ENCODE measurements around the gene ZNF117. TPM values are rescaled to one million over a fixed set of nuclear protein-coding genes. Genes with fewer than 3 reads are reported as not detected.
"Not testable (repeated sequence)": the region's sequence is repeated elsewhere in the genome, so short reads cannot be mapped to it uniquely, and the experiment has no call there.

ZNF117 gene
- total RNA-seq, 1 experiment from 2014 or later: 3.7 TPM

DNA sequence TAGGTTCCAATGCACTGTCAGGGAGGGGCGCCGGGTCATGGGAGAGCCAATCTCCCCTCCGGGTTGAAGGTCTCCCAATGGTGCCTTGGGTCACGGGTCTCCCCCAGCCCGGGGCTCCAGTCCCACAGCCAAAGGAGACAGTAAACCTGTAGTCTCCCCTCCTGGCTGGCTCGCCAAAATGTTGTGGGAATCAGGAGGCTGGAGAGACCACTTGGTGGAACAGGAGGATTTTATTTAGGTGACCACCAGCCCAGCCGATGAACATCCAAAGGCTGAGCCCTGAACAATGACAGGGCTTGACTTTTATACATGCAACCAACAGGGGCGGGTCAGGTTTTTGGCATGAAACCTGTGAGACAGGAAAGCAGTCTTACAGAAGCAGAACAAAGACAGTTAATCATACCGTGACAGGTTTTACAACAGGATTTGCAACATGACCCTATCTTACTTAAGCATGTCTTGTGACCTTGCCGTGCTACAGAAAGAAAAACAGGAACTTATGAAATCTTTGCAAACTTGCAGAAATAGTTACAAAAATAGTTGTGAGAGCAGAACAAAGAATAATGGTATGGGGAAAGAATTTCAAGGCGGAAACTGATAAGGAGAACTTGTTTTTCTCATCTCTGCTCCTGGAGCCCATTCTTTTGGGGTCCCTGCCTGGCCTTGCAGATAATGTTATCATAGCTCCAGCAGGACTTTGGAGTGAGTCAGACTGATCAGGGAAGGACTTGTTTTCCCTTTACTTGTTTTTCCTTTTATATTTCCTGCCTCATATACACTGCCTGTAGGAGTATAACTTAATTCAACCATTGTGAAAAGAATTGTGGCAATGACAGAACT lies 8.5 kb upstream of the ZNF117 start:
- H3K36me3 ChIP-seq: peaks cover 81% of the 10 kb centered on the region
- H3K27me3 ChIP-seq: no peaks in the 10 kb centered on the region
- H3K4me3 ChIP-seq: no peak overlapping the region
- DNase-seq: no peak
- H3K9me3 ChIP-seq: peaks cover 60% of the 10 kb centered on the region

DNA sequence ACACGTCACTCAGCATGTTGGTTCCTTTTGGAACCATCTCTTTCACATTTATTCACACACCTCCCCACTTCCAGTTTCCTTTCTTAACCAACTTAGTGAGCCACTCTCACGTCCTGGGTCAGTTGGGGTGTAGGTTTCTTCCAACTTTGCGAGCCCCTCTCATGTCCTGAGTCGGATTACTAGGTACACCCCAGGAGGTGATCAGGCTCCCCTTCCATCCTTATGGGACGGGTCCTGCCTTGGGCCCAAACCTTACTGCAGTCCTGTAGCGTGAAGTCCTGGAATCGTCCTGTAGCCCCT lies 8.0 kb upstream of the ZNF117 start:
- Histone ChIP-seq H3K27me3 (no peaks in the 10 kb centered on the region), H3K36me3 (peaks cover 77% of the 10 kb centered on the region), H3K9me3 (peaks cover 62% of the 10 kb centered on the region), H3K4me3 (no peak overlapping the region)
- DNase-seq: no peak

DNA sequence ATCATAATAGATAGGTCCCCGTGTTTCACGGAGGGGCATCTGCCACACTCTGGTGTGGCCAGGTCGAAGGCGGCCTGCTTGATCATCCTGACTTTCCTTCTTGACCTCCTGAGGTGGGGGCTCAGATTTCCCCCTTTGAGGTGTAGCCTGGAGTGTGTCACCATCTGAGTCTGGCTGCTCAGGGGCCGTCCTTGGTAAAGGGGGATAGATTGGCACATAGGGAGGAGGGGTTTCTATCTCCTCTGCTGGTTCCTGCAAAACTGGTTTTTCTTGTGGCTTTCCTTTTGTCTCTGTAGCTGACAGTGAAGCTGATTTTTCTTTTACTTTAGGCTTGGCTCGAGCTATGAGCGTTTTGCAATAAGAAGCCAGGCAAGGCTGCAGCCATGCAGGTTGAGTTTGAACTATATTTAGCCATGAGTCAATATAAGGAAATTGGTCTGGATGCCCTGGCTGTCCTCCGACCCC lies 7.1 kb upstream of the ZNF117 start:
- no peak overlapping the region for H3K4me3 ChIP-seq
- peaks cover 77% of the 10 kb centered on the region for H3K36me3 ChIP-seq
- no peaks in the 10 kb centered on the region for H3K27me3 ChIP-seq
- H3K9me3 ChIP-seq: peaks cover 63% of the 10 kb centered on the region
- DNase-seq: peak; percentile 40

DNA sequence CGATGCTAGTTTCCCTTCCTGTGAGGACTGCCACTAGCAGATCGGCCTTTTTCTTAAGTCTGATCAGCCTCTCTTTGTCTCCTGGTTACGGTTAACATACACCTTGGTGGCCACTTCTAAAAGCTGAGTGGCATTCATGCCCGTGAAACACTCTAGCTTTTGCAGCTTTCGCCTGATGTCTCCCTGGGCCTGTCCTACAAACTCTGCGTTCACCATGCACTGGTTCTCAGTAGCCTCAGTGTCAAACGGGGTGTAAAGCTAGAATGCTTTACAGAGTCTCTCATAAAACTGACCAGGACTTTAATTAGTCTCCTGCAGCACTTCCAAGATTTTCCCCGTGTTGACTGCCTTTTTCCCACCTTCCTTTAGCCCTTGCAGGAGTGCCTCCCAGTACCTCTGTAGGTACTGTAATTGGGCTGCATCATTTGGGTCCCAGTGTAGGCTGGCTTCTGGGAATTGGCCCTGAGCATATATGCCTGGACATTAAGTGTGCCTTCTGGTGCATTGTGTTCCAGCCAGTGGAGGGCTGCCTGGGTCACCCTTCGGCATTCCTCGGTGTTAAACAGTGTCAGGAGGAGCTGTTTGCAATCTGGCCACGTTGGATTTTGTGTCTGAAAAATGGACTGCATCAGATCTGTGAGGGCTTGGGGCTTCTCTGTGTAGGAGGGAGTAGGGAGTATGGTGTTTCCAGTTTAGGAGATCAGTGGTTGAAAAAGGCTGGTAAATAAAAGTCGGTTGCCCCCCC lies 6.5 kb upstream of the ZNF117 start:
- Histone ChIP-seq H3K9me3 (peaks cover 59% of the 10 kb centered on the region), H3K4me3 (no peak overlapping the region), H3K36me3 (peaks cover 77% of the 10 kb centered on the region), H3K27me3 (no peaks in the 10 kb centered on the region)
- no peak for DNase-seq

DNA sequence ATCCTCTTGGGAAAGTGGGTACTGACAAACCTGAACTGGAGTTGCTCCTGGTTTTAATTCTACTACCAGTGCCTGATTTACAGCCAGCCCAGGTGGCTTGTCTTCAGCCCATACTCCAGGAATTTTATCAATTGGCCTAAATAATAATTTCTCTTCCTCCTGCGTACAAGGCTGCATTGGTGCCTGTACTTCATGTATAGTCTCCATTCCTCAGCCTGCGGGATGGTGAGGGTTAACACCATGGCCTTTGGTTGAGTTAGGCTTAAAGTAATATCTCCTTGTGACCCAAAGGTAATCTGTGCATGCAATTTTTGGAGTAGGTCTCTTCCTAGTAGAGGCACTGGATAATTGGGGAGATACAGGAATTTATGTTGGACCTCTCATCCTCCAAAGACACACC lies 5.5 kb upstream of the ZNF117 start:
- Histone ChIP-seq H3K27me3 (no peaks in the 10 kb centered on the region), H3K9me3 (peaks cover 55% of the 10 kb centered on the region), H3K36me3 (peaks cover 78% of the 10 kb centered on the region), H3K4me3 (no peak overlapping the region)
- no peak for DNase-seq

DNA sequence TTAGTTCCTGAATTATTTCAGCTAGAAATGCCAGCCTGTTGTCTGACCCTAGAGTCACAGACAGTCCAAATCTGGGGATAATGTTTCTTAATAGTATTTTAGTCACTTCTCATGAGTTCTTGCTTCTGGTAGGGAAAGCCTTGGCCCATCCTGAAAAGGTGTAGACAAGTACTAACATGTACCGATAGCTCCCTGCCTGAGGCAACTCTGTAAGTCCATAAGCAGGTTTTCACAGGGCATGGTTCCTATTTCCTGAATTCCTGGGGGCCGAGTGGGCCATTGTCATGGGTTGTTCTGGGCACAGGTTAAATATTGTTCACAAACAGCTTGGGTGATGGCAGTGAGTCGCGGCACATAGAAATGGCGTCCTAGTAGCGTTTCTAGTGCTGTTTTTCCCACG lies 3.1 kb upstream of the ZNF117 start:
- Histone ChIP-seq H3K27me3 (no peaks in the 10 kb centered on the region), H3K4me3 (no peak overlapping the region), H3K9me3 (peaks cover 50% of the 10 kb centered on the region), H3K36me3 (peaks cover 71% of the 10 kb centered on the region)
- DNase-seq: no peak

DNA sequence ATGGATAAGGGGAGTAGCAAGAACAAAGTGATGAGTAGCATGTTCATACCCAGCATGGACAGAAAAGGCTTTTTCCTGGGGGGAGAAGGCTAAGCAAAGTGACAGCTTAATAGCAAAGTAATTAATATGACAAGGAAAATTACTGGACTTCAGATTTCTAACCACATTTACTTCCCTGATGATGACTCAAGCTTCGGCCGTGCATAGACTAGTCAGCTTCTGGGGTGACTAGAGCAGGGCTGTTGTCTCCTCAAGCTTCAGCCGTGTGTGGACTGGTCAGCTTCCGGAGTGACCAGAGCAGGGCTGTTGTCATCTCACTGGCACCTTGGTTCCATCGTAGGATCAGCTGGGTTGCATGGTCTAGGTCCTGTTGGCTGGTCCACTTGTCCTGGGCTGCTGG lies 2.1 kb upstream of the ZNF117 start:
- H3K9me3 ChIP-seq: peaks cover 51% of the 10 kb centered on the region
- no peak for DNase-seq
- peaks cover 69% of the 10 kb centered on the region for H3K36me3 ChIP-seq
- no peaks in the 10 kb centered on the region for H3K27me3 ChIP-seq
- H3K4me3 ChIP-seq: no peak overlapping the region

DNA sequence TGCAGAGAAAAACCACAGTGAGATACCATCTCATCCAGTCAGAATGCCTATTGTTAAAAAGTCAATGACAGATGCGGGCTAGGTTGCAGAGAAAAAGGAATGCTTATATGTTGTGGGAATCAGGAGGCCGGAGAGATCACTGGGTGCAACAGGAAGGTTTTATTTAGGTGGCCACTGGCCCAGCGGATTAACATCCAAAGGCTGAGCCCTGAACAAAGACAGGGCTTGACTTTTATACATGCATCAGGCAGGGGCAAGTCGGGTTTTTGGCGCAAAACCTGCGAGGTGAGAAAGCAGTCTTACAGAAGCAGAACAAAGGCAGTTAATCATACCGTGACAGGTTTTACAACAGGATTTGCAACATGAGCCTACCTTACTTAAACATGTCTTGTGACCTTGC lies 620 bp downstream of the ZNF117 start:
- H3K36me3 ChIP-seq: peaks cover 62% of the 10 kb centered on the region
- peaks cover 41% of the 10 kb centered on the region for H3K9me3 ChIP-seq
- no peak for DNase-seq
- no peaks in the 10 kb centered on the region for H3K27me3 ChIP-seq
- no peak overlapping the region for H3K4me3 ChIP-seq

DNA sequence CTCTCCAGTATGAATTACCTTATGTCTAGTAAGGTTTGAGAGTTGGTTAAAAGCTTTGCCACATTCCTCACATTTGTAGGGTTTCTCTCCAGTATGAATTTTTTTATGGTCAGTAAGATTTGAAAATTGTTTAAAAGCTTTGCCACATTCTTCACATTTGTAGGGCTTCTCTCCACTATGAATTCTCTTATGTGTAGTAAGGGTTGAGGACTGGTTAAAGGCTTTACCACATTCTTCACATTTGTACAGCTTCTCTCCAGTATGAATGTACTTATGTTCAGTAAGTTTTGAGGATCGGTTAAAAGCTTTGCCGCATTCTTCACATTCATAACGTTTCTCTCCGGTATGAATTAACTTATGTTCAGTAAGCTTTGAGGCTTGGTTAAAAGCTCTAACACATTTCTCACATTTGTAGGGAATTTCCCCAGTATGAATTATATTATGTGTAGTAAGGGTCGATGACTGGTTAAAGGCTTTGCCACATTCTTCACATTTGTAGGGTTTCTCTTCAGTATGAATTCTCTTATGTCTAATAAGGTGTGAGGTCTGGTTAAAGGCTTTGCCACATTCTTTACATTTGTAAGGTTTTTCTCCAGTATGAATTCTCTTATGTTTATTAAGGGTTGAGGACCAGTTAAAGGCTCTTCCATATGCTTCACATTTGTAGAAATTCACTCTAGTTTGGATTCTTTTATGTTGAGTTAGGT lies 12.2 kb downstream of the ZNF117 start:
- no peak for DNase-seq
- peaks cover 76% of the 10 kb centered on the region for H3K9me3 ChIP-seq
- H3K4me3 ChIP-seq: no peak overlapping the region
- H3K27me3 ChIP-seq: no peaks in the 10 kb centered on the region
- peaks cover 59% of the 10 kb centered on the region for H3K36me3 ChIP-seq

DNA sequence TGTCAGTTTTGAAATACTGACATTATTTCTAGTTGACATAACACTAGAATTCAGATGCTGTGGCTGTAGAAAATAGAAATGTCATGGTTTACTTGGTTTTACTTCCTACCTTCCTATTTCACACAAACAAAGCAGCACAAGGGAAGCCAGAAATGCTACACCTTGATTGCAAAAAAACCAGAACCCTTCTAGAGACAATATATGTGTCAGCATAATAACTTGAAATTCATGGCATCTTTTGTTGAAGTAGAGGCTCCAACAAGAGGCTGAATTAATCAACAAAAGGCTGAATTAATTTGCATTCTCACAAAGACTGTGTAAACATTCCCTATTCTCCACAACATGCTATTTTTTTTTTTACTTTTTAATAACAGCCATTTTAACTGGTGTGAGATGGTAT lies 25.2 kb downstream of the ZNF117 start:
- DNase-seq: no peak
- Histone ChIP-seq H3K9me3 (peaks cover 14% of the 10 kb centered on the region), H3K36me3 (no peaks in the 10 kb centered on the region), H3K27me3 (no peaks in the 10 kb centered on the region), H3K4me3 (no peak overlapping the region)

DNA sequence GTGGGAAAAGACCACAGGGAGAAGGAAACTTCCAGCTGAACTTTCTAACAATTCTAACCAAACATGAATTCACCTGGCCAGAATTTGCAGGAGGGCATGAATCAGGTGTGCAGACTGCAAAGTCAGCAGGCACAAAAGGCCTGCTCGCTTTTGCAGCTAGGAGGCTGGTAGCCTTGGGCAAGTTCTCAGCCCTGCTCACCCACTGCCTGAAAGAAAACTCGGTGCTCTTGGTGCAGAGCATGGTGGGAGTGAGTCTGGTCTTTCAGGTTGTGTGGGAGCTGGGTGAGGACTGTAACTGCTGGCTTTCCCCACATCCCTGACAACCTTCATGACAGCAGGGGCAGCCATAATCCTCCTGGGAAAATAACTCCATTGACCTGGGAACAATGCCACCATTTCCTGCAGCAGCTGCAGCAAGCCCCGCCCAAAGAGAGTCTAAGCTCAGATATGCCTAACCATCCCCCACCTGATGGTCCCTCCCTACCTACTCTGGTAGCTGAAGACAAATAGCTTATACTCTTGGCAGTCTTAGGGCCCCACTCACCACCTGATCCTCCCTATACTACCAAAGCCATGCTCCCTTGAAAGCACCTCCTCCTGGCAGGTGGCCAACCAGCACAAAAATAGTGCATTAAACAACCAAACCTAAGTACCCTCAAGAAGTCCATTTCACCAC lies 31.6 kb downstream of the ZNF117 start:
- H3K4me3 ChIP-seq: no peak overlapping the region
- no peaks in the 10 kb centered on the region for H3K36me3 ChIP-seq
- DNase-seq: no peak
- H3K9me3 ChIP-seq: peaks cover 17% of the 10 kb centered on the region
- no peaks in the 10 kb centered on the region for H3K27me3 ChIP-seq

DNA sequence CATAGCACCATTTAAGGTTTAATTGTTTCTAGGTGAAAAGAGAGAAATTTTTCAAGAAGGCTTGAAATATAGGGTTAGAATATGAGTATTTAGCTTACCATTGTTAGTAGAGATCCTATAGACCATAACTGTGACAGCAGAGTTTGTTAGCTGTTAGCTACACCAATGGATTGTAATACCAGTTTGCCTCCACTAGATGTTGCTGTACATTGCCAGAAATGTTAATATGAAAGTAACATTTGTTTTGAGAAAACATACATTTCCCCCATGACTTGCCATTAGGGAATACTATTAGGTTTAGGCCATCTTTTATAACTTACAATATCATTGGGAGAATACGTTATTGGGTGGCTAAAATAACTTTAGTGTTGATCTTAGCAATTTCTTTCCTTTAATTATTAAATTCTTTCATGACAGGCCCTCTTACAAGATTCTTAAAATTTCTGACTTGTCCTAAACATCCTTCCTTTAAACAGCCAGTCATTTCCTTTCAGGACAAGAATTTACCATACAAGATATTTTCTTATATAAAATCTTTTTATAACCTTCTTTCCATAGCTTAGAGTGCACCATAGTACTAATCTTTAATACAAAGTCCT lies 39.5 kb downstream of the ZNF117 start:
- no peak for DNase-seq
- Histone ChIP-seq H3K36me3 (no peaks in the 10 kb centered on the region), H3K4me3 (no peak overlapping the region), H3K27me3 (peaks cover 5% of the 10 kb centered on the region; the same call in 1 of the 2 replicates), H3K9me3 (no peaks in the 10 kb centered on the region; the same call in 1 of the 2 replicates)

DNA sequence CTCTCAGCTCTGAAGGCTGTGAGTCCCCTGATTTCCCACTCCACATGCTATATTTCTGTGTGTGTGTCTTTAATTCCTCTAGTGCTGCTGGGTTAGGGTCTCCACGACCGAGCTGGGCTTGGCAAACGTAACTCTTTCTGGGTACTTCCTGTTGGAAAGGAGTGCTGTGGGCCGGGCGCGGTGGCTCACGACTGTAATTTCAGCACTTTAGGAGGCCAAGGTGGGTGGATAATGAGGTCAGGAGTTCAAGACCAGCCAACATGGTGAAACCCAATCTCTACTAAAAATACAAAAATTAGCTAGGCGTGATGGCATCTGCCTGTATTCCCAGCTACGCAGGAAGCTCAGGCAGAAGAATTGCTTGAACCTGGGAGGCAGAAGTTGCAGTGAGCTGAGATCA lies 40.2 kb downstream of the ZNF117 start:
- H3K36me3 ChIP-seq, H3K27me3 ChIP-seq, H3K9me3 ChIP-seq, H3K4me3 ChIP-seq, DNase-seq: not testable (repeated sequence)

DNA sequence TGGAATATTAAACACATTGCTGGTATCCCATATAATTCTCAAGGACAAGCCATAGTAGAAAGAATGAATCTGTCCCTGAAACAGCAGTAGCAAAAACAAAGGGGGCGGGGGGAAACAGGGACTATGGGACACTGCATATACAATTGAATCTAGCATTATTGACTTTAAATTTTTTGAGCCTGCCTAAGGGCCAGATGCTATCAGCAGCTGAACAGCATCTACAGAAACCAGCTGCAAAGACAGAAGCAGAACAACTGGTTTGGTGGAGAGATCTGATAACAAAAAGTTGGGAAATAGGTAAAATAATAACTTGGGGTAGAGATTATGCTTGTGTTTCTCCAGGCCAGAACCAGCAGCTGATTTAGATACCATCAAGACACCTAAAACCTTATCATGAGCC lies 42.1 kb downstream of the ZNF117 start:
- not testable (repeated sequence) for H3K9me3 ChIP-seq, H3K27me3 ChIP-seq, H3K36me3 ChIP-seq, DNase-seq, H3K4me3 ChIP-seq

DNA sequence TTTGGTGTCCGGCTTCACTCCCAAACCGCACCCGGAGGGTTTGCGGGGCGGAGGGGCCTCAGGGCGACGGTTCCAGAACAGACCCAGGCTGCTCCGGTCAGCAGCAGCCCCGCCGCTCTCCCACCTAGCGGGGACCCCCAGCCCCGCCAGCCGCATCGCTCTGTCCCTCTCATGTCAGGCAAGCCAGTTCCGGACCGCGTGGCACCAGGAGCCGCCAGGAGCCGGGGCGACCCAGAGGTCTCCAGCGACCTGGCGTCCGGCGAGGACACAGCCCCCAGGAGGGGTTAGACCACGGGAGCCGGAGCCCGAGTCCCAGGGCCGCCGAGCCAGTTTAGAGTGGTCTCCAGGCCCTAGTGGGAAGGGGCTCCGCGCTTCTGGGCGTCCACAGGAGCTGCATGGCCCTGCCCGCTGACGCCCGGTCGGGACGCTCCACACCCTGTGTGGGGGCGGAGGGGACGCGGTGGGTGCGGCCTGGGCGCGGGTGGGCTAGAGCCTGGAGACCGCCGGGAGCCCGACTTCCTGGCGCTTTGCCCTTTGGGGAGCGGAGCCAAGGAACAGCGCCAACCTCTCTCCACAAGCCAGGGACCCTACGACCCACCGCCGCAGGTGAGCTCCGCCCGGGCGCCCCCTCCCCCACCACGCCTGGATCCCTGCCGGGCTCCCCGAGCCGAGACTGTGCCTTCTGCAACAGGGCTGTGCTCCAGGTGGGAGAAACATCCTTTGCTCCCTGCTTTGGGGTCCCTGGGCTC lies 43.4 kb downstream of the ZNF117 start:
- H3K9me3 ChIP-seq: no peaks in the 10 kb centered on the region
- H3K36me3 ChIP-seq: no peaks in the 10 kb centered on the region
- peaks cover 5% of the 10 kb centered on the region; the same call in 1 of the 2 replicates for H3K27me3 ChIP-seq
- peak overlapping the region; percentile 19 for H3K4me3 ChIP-seq
- DNase-seq: no peak

DNA sequence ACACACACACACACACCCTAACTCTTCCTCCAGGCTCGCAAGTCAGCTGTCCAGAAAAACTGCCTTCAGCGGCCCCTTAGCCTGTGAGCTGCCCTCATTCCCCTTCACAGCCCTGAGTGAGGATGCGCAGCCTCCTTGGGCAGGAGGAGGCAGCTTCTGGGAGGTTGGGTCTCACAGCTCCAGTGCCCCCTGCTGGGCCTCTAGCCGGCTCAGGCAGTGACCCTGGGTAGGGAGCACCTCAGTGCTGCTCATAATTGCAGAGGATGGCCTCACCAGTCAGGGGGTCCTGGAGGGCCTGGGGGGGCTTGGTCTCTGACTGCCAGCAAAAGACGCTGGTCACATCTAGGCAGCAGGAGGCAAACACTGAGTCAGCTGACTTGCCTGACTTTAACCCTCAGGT lies 44.1 kb downstream of the ZNF117 start:
- peak; percentile 36 for DNase-seq
- peaks cover 5% of the 10 kb centered on the region; the same call in 1 of the 2 replicates for H3K27me3 ChIP-seq
- no peaks in the 10 kb centered on the region for H3K36me3 ChIP-seq
- H3K9me3 ChIP-seq: no peaks in the 10 kb centered on the region
- H3K4me3 ChIP-seq: no peak overlapping the region
